GM12878 (cell line): ENCODE measurements around the gene ELFN2. TPM values are rescaled to one million over a fixed set of nuclear protein-coding genes. Genes with fewer than 3 reads are reported as not detected.

Experiments
- ATAC-seq: fragments of 200-7000 bp; cut with Tn5 transposase; 3 replicates; pipeline ENCODE4 v1.9.1; 2020; ENCODE audit warnings: mild to moderate bottlenecking, moderate library complexity
- BruUV-seq: library from RNA; stranded (reverse); fragments of 400-500 nt; replicated peaks from 2 replicates; lab custom pipeline; 2021; lab: Mats Ljungman, UMichigan
- CTCF ChIA-PET: fragments of 300-600 bp; sonication (Branson Sonifier 250); formaldehyde crosslinking; extraction: SDS; loops from one replicate; lab custom pipeline; 2021; ENCODE audit warnings: inconsistent platforms; lab: Yijun Ruan, JAX
- POLR2A ChIA-PET: fragments of 350-600 bp; formaldehyde crosslinking; extraction: SDS; loops from one replicate; lab custom pipeline; 2021; ENCODE audit warnings: inconsistent platforms; lab: Charles Lee
- RAD21 ChIA-PET: fragments of 300-600 bp; sonication (Branson Sonifier 250); formaldehyde crosslinking; loops from one replicate; lab custom pipeline; 2023; ENCODE audit warnings: antibody characterized with exemption; ENCODE audit not compliant: unreplicated experiment; lab: Charles Lee
- SMC1A ChIA-PET: fragments of 300-600 bp; sonication (Branson Sonifier 250); formaldehyde crosslinking; loops from one replicate; lab custom pipeline; 2023; ENCODE audit not compliant: unreplicated experiment, uncharacterized antibody; lab: Charles Lee
- DNase-seq: peaks from one replicate; pipeline ENCODE4 v3.0.0-alpha.2; 2011; ENCODE audit warnings: low read depth, low spot score
- FAIRE-seq: peaks from 3 replicates; lab custom pipeline; 2011; peaks lifted over from hg19 to GRCh38; lab: Jason Lieb, UNC
- H2AFZ ChIP-seq: 2 replicates; pipeline ENCODE4 v1.6.0; 2011; ENCODE audit warnings: low read depth, low read length, control low read depth; ENCODE audit not compliant: control insufficient read depth
- H3K27ac ChIP-seq: 2 replicates; pipeline ENCODE4 v1.5.1; 2011; ENCODE audit warnings: control low read depth; ENCODE audit not compliant: control insufficient read depth, insufficient read depth
- H3K27me3 ChIP-seq, 2 experiments: replicated peaks in 1 of 2; 2 replicates each; pipeline versions ENCODE4 v1.6.0 to v1.6.1; 2011; ENCODE audit warnings: low read length in 1 of 2; ENCODE audit not compliant: control insufficient read depth in 2 of 2, insufficient read depth in 2 of 2
- H3K36me3 ChIP-seq, 2 experiments: 2 replicates each; pipeline ENCODE4 v1.5.1; 2011; ENCODE audit warnings: low read length in 1 of 2; ENCODE audit not compliant: control insufficient read depth in 2 of 2, insufficient read depth in 2 of 2
- H3K4me1 ChIP-seq: 2 replicates; pipeline ENCODE4 v1.6.1; 2011; ENCODE audit warnings: mild to moderate bottlenecking, low read length, moderate library complexity, mixed read lengths; ENCODE audit not compliant: control insufficient read depth, insufficient read depth
- H3K4me2 ChIP-seq: 2 replicates; pipeline ENCODE4 v1.6.0; 2011; ENCODE audit warnings: control low read depth; ENCODE audit not compliant: control insufficient read depth, insufficient read depth
- H3K4me3 ChIP-seq: fragments of 200-600 bp; sonication (generic); 2 replicates; pipeline ENCODE4 v1.5.1; 2016
- H3K79me2 ChIP-seq: 2 replicates; pipeline ENCODE4 v1.6.0; 2011; ENCODE audit warnings: low read length; ENCODE audit not compliant: control insufficient read depth, insufficient read depth
- H3K9ac ChIP-seq: 2 replicates; pipeline ENCODE4 v1.8.0; 2011; ENCODE audit warnings: low read length, control low read depth, mixed read lengths; ENCODE audit not compliant: control insufficient read depth, insufficient read depth
- H3K9me3 ChIP-seq: replicated peaks from 3 replicates; pipeline ENCODE4 v1.5.1; 2011; ENCODE audit warnings: mild to moderate bottlenecking, low read length; ENCODE audit not compliant: control insufficient read depth, insufficient read depth
- H4K20me1 ChIP-seq: 2 replicates; pipeline ENCODE4 v1.6.0; 2011; ENCODE audit not compliant: control insufficient read depth, insufficient read depth
- HDGF ChIP-seq: fragments of 450-650 bp; IDR thresholded peaks from 2 replicates; pipeline ENCODE4 v1.6.1; 2016; ENCODE audit warnings: antibody characterized with exemption
- SMAD5 ChIP-seq: IDR thresholded peaks from 2 replicates; pipeline ENCODE4 v1.6.1; 2016; ENCODE audit warnings: antibody characterized with exemption, low read depth
- SREBF2 ChIP-seq: IDR thresholded peaks from 2 replicates; pipeline ENCODE4 v1.6.1; 2012; ENCODE audit warnings: mild to moderate bottlenecking, low read length
- ZNF384 ChIP-seq: IDR thresholded peaks from 2 replicates; pipeline ENCODE4 v1.6.1; 2012; ENCODE audit warnings: low read depth, mild to moderate bottlenecking, low read length, improper control_type of control experiment, borderline replicate concordance
- WGBS: methylation state at CpG from one replicate; pipeline ENCODE4 v1.1.6; 2016; ENCODE audit warnings: low lambda C conversion rate; ENCODE audit not compliant: insufficient replicate concordance, insufficient coverage; ENCODE audit errors: missing lambda C conversion rate; 5-methylcytosine and 5-hydroxymethylcytosine counted together
- in situ Hi-C: fragments of 300-500 bp; cut with MboI; formaldehyde crosslinking; loops from 9 replicates; pipeline ENCODE4 v1.14.3; 2018; ENCODE audit warnings: mixed read lengths
- intact Hi-C: fragments of 100-400 bp; cut with micrococcal nuclease; formaldehyde crosslinking; loops from one replicate; pipeline ENCODE4 v1.14.2; 2022; ENCODE audit not compliant: unreplicated experiment
- polyA plus RNA-seq, 11 experiments: library from polyadenylated mRNA; depleted of rRNA in 4 of 11; unstranded in 6 of 11; stranded (reverse) in 5 of 11; fragments of >200 nt; fragmentation: Nextera tagmentation in 4 of 11; fragmentation: Illumina TruSeq in 1 of 11; extraction: Ambion mirVana in 4 of 11; extraction: Trizol in 1 of 11; gene quantifications; 1 replicate in 1 of 11; 2 replicates in 10 of 11; pipeline versions ENCODE4 v1.2.1 to v1.2.3, GENCODE V29; 2011 to 2016; ENCODE audit warnings: inconsistent platforms in 2 of 11, missing spikeins in 2 of 11, low read depth in 1 of 11
- total RNA-seq, 4 experiments: library from RNA; depleted of rRNA in 3 of 4; stranded (reverse); fragments of >200 nt in 3 of 4; fragmentation: Illumina TruSeq in 1 of 4; extraction: Trizol in 1 of 4; gene quantifications; 2 replicates each; pipeline versions ENCODE4 v1.2.1 to v1.2.3, GENCODE V29; 2013 to 2021

ELFN2 gene
- total and polyA plus RNA-seq, 10 of the 15 experiments (the other 5 are each of a cell fraction or from before 2014, with no cell fraction given) = 0.03 to 0.05 TPM; not detected in 8

GRCh38 chr22:37457093-37457893, 30.0 kb upstream of the ELFN2 start (continued):
- no peak for TF ChIP-seq ZNF384
- no peak for TF ChIP-seq SREBF2
- TF ChIP-seq, all 136 proteins: peak for 10

DNA sequence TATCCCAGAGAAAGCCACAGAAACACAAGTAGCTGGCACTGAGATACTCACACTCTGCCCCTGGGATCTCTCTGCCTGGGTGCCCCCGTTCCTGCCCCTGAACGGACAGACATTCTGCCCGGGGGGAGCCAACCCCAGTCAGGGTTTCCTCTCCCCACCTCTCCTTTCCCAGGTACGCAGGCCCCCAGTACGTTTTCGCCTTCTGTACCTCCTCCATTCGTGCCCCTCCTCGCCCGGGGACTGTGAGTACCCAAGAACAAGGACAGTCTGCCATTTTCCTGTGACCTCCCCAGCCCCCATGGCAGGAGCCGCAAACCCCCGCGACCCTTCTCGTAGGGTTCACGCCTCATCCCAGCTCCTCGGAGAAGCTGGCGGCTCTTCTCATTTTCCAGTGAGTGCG, 29.1 kb upstream of the ELFN2 start:
- WGBS = 63% methylated on average over 11 of the region's 17 CpGs
- Histone ChIP-seq H3K9ac (no peak overlapping the region), H3K27ac (no peak overlapping the region)

More for the DNA sequence above, 29.1 kb upstream of the ELFN2 start:
- POLR2A ChIA-PET = no interaction called here
- no peaks in the 10 kb centered on the region for H3K4me1 ChIP-seq
- RAD21 ChIA-PET = interaction anchor here (0.8 to 4.4 kb wide), 2 partner anchors 140 to 192 kb away, joined by 3 to 44 read pairs; no protein-coding TSS in a partner anchor
- ATAC-seq (no peak), FAIRE-seq (no peak), DNase-seq (no peak)
- TF ChIP-seq SMAD5 = no peak
- TF ChIP-seq HDGF = no peak
- no peaks in the 10 kb centered on the region for H3K27me3 ChIP-seq
- H2AFZ ChIP-seq = no peak overlapping the region
- 0 out of 2 replicates have a peak, but pooled peaks cover 2% of the 10 kb centered on the region for H4K20me1 ChIP-seq
- H3K36me3 ChIP-seq = no peaks in the 10 kb centered on the region
- no TSS peak for BruUV-seq
- SMC1A ChIA-PET = interaction anchor here (0.8 to 5.4 kb wide), 3 partner anchors 14 to 196 kb away, joined by 3 to 21 read pairs (median 3); no protein-coding TSS in a partner anchor
- H3K79me2 ChIP-seq = no peaks in the 10 kb centered on the region
- H3K9me3 ChIP-seq = no peaks in the 10 kb centered on the region
- H3K4me2 ChIP-seq = no peak overlapping the region
- CTCF ChIA-PET = interaction anchor here (0.6 to 6.1 kb wide), 10 partner anchors 28 to 375 kb away, joined by 3 to 90 read pairs (median 3); no protein-coding TSS in a partner anchor
- H3K4me3 ChIP-seq = no peak overlapping the region
- in situ Hi-C loops = loop anchor here (5.0 kb wide), 2 partner anchors 139 to 194 kb away; no protein-coding TSS in a partner anchor
- intact Hi-C loops = no loop called here
